B cell (primary cell): ENCODE data around the gene NPY. TPM values are rescaled to one million over a fixed set of nuclear protein-coding genes. Genes with fewer than 3 reads are reported as not detected.

ENCODE experiments used
- ATAC-seq: fragments of 200-7000 bp; cut with Tn5 transposase; one replicate; pipeline ENCODE4 v1.10.0; 2021; ENCODE audit warnings: low read depth, mild to moderate bottlenecking, moderate number of reproducible peaks, moderate library complexity
- CTCF ChIA-PET: fragments of 350-600 bp; sonication (Branson Sonifier 250); formaldehyde crosslinking; loops from one replicate; lab custom pipeline; 2021; ENCODE audit warnings: antibody characterized with exemption, inconsistent platforms; lab: Charles Lee
- POLR2A ChIA-PET: fragments of 350-600 bp; sonication (Branson Sonifier 250); formaldehyde crosslinking; loops from one replicate; lab custom pipeline; 2021; ENCODE audit warnings: antibody characterized with exemption; lab: Charles Lee
- DNase-seq: peaks from one replicate; pipeline ENCODE4 v3.0.0; 2013
- H2AFZ ChIP-seq: 2 replicates; pipeline ENCODE4 v1.6.1; 2012; ENCODE audit warnings: mild to moderate bottlenecking, low read depth, low read length; ENCODE audit not compliant: insufficient read depth, poor library complexity, severe bottlenecking
- H3K27ac ChIP-seq, 2 donors: 1 replicate in 1 of 2; 2 replicates in 1 of 2; pipeline ENCODE4 v1.5.1; 2012 to 2013; ENCODE audit warnings: low read length in 2 of 2, mild to moderate bottlenecking in 2 of 2, moderate library complexity in 1 of 2
- H3K27me3 ChIP-seq, 4 experiments: fragments of 200-600 bp in 1 of 4; sonication (generic) in 1 of 4; replicated peaks in 1 of 4; 1 replicate in 2 of 4; 2 replicates in 2 of 4; pipeline versions ENCODE4 v1.6.1 to v1.7.0; 2013 to 2016; ENCODE audit warnings: low read length in 3 of 4, mild to moderate bottlenecking in 2 of 4, mixed read lengths in 1 of 4, moderate library complexity in 1 of 4; ENCODE audit not compliant: insufficient read depth in 4 of 4, control insufficient read depth in 3 of 4; ENCODE audit errors: control extremely low read depth in 1 of 4
- H3K36me3 ChIP-seq, 2 experiments: replicated peaks in 1 of 2; 1 replicate in 1 of 2; 2 replicates in 1 of 2; pipeline versions ENCODE4 v1.6.1 to v1.7.1; 2013; ENCODE audit warnings: low read length in 1 of 2; ENCODE audit not compliant: insufficient read depth in 2 of 2, control insufficient read depth in 1 of 2; ENCODE audit errors: control extremely low read depth in 1 of 2, extremely low read depth in 1 of 2
- H3K4me1 ChIP-seq, 2 donors: fragments of 200-600 bp in 1 of 2; sonication (generic) in 1 of 2; 1 replicate in 1 of 2; 2 replicates in 1 of 2; pipeline versions ENCODE4 v1.5.1 to v1.6.1; 2013 to 2017; ENCODE audit warnings: low read length in 2 of 2; ENCODE audit not compliant: control insufficient read depth in 2 of 2, insufficient read depth in 2 of 2
- H3K4me2 ChIP-seq: replicated peaks from 2 replicates; pipeline ENCODE3; 2012; ENCODE audit warnings: mild to moderate bottlenecking, low read depth, low read length; ENCODE audit not compliant: poor library complexity, severe bottlenecking
- H3K4me3 ChIP-seq, 5 experiments: fragments of 200-600 bp in 1 of 5; sonication (generic) in 1 of 5; 1 replicate in 3 of 5; 2 replicates in 2 of 5; pipeline versions ENCODE4 v1.5.1 to v1.7.0; 2011 to 2016; ENCODE audit warnings: low read length in 4 of 5, mild to moderate bottlenecking in 4 of 5, low read depth in 2 of 5, control low read depth in 1 of 5, moderate library complexity in 1 of 5; ENCODE audit not compliant: insufficient read depth in 1 of 5; ENCODE audit errors: control extremely low read depth in 1 of 5, extremely low read depth in 1 of 5
- H3K79me2 ChIP-seq: fragments of 200-600 bp; sonication (generic); one replicate; pipeline ENCODE4 v1.6.0; 2016; ENCODE audit warnings: low read length; ENCODE audit not compliant: control insufficient read depth, insufficient read depth
- H3K9ac ChIP-seq: fragments of 200-600 bp; sonication (generic); 2 replicates; pipeline ENCODE4 v1.6.1; 2017; ENCODE audit warnings: mild to moderate bottlenecking, low read length, moderate library complexity
- H3K9me3 ChIP-seq, 3 donors: one replicate each; pipeline versions ENCODE4 v1.6.1 to v1.7.1; 2013; ENCODE audit warnings: low read length in 2 of 3; ENCODE audit not compliant: control insufficient read depth in 2 of 3, insufficient read depth in 1 of 3; ENCODE audit errors: control extremely low read depth in 1 of 3
- H4K20me1 ChIP-seq: 2 replicates; pipeline ENCODE4 v1.6.0; 2012; ENCODE audit warnings: mild to moderate bottlenecking, low read length; ENCODE audit not compliant: insufficient read depth, control insufficient read depth, poor library complexity, severe bottlenecking
- H3K27ac Mint-ChIP-seq: one replicate; pipeline ENCODE4 v1.8.0; 2021; ENCODE audit warnings: mixed read lengths
- H3K27me3 Mint-ChIP-seq: one replicate; pipeline ENCODE4 v1.8.0; 2021; ENCODE audit warnings: mixed read lengths
- H3K4me1 Mint-ChIP-seq: one replicate; pipeline ENCODE4 v1.8.0; 2021; ENCODE audit warnings: mixed read lengths
- H3K4me3 Mint-ChIP-seq: one replicate; pipeline ENCODE4 v1.8.0; 2021; ENCODE audit warnings: mixed read lengths
- H3K9me3 Mint-ChIP-seq: one replicate; pipeline ENCODE4 v1.8.0; 2022; ENCODE audit warnings: mixed read lengths; ENCODE audit not compliant: insufficient read depth
- CTCF ChIP-seq: fragments of 200-600 bp; IDR thresholded peaks from one replicate; pipeline ENCODE4 v1.8.0; 2022; ENCODE audit warnings: antibody characterized with exemption, mild to moderate bottlenecking
- EZH2 ChIP-seq: IDR thresholded peaks from 2 replicates; pipeline ENCODE4 v1.6.1; 2012; ENCODE audit warnings: borderline replicate concordance, low read depth, mild to moderate bottlenecking, moderate library complexity, low read length; ENCODE audit not compliant: insufficient read depth, poor library complexity, severe bottlenecking
- WGBS: methylation state at CpG from one replicate; pipeline ENCODE4 v1.1.5; 2013; ENCODE audit warnings: missing lambda C conversion rate; ENCODE audit not compliant: insufficient coverage; 5-methylcytosine and 5-hydroxymethylcytosine counted together
- intact Hi-C: fragments of 100-400 bp; cut with micrococcal nuclease; formaldehyde crosslinking; loops from one replicate; pipeline ENCODE4 v1.10.0; 2022
- polyA minus RNA-seq: library from RNA; depleted of rRNA, polyadenylated mRNA; stranded (reverse); fragments of >200 nt; gene quantifications from 2 replicates; pipeline ENCODE4 v1.2.3, GENCODE V29; 2012
- polyA plus RNA-seq: library from polyadenylated mRNA; depleted of rRNA; stranded (reverse); fragments of >200 nt; gene quantifications from 2 replicates; pipeline ENCODE4 v1.2.3, GENCODE V29; 2012
- total RNA-seq, 2 donors: library from RNA; stranded (reverse); fragments of 120-200 nt in 1 of 2; gene quantifications; 1 replicate in 1 of 2; 2 replicates in 1 of 2; pipeline versions ENCODE4 v1.2.3 to v1.2.4, GENCODE V29; 2013 to 2022

NPY gene
- total RNA-seq = not detected in 2 replicates
- 0.65 TPM for total RNA-seq (2013)
- not detected in 2 replicates for polyA plus RNA-seq
- not detected in 2 replicates for polyA minus RNA-seq

- peak; percentile 48 for DNase-seq
- peaks cover 0 to 57% (median 39%) of the 10 kb centered on the region in 4 experiments for H3K27me3 ChIP-seq
- peak within 1 kb of the TSS; percentile 39 for H2AFZ ChIP-seq
- H3K36me3 ChIP-seq = no peaks in the 10 kb centered on the region
- H3K9me3 ChIP-seq = peaks cover 0 to 4% (median 0%) of the 10 kb centered on the region in 3 donors
- 2% methylated on average over 64 of the region's 73 CpGs for WGBS
- no peaks in the 10 kb centered on the region for H4K20me1 ChIP-seq
- peaks cover 52% of the 10 kb centered on the region for H3K27me3 Mint-ChIP-seq
- H3K4me3 ChIP-seq = peak within 1 kb of the TSS in 4 of 5 experiments; percentile 21 to 58 (median 30)
- peak within 1 kb of the TSS; percentile 91 for H3K4me3 Mint-ChIP-seq
- peaks cover 22% of the 10 kb centered on the region for H3K4me1 Mint-ChIP-seq
- H3K9me3 Mint-ChIP-seq = no peaks in the 10 kb centered on the region
- ATAC-seq = peak; percentile 49
- TF ChIP-seq CTCF (no peak), EZH2 (no peak)
- H3K79me2 ChIP-seq = no peaks in the 10 kb centered on the region
- peak within 1 kb of the TSS; percentile 56 for H3K9ac ChIP-seq
- no peak within 1 kb of the TSS for H3K27ac Mint-ChIP-seq
- peaks cover 23 to 24% of the 10 kb centered on the region in 2 donors for H3K4me1 ChIP-seq
- intact Hi-C loops = no loop called here
- POLR2A ChIA-PET = no interaction called here
- H3K27ac ChIP-seq = no peak within 1 kb of the TSS
- H3K4me2 ChIP-seq = peak within 1 kb of the TSS; percentile 75
- CTCF ChIA-PET = interaction anchor here (0.5 to 0.6 kb wide), 2 partner anchors 558 to 802 kb away, joined by 3 read pairs; no protein-coding TSS in a partner anchor
Observed at GRCh38 chr7:24283897-24284698, at the start of gene NPY. TSS of gene NPY (plus strand) at chr7:24284190. CDS start at chr7:24285241, 1,051 bp downstream.

GRCh38 chr7:24239260-24239659 lies 44.7 kb upstream of the NPY start:
- no peak overlapping the region for H3K4me3 ChIP-seq
- Mint-ChIP-seq H3K27me3 (peaks cover 28% of the 10 kb centered on the region), H3K27ac (no peak overlapping the region), H3K4me1 (no peaks in the 10 kb centered on the region), H3K9me3 (no peaks in the 10 kb centered on the region), H3K4me3 (no peak overlapping the region)
- ChIA-PET CTCF (no interaction called here), POLR2A (no interaction called here)
- H3K36me3 ChIP-seq = no peaks in the 10 kb centered on the region
- no peak overlapping the region for H2AFZ ChIP-seq
- no peaks in the 10 kb centered on the region for H3K9me3 ChIP-seq
- no peaks in the 10 kb centered on the region for H3K4me1 ChIP-seq
- ATAC-seq = no peak
- TF ChIP-seq EZH2 (no peak), CTCF (no peak)
- intact Hi-C loops = no loop called here
- H3K4me2 ChIP-seq = no peak overlapping the region
- DNase-seq = no peak
- H3K79me2 ChIP-seq = no peaks in the 10 kb centered on the region
- H3K27ac ChIP-seq = no peak overlapping the region
- no peaks in the 10 kb centered on the region for H4K20me1 ChIP-seq
- H3K27me3 ChIP-seq = peaks cover 0 to 4% (median 0%) of the 10 kb centered on the region in 4 experiments
- no peak overlapping the region for H3K9ac ChIP-seq
